A549 treated with AZD9567 at 1 μM for 4 hours (cell line): ENCODE results near the gene RASL10A. TPM values are rescaled to one million over a fixed set of nuclear protein-coding genes. Genes with fewer than 3 reads are reported as not detected.

Experiments used
- total RNA-seq: library from RNA; stranded (reverse); fragments of 200-300 nt; extraction: Qiagen RNA extraction; gene quantifications from 5 replicates; pipeline ENCODE4 v1.2.3, GENCODE V29; 2022; ENCODE audit not compliant: insufficient read depth

RASL10A gene, protein sequence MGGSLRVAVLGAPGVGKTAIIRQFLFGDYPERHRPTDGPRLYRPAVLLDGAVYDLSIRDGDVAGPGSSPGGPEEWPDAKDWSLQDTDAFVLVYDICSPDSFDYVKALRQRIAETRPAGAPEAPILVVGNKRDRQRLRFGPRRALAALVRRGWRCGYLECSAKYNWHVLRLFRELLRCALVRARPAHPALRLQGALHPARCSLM
- total RNA-seq, result 0.37 to 0.67 TPM (median 0.51 TPM) in 4 of 5 replicates, not detected in the other

GRCh38 chr22:29315286-29316140 is at the start of gene RASL10A:
RASL10A (minus strand) TSS chr22:29315697; CDS start chr22:29315246, 451 bp downstream.

DNA sequence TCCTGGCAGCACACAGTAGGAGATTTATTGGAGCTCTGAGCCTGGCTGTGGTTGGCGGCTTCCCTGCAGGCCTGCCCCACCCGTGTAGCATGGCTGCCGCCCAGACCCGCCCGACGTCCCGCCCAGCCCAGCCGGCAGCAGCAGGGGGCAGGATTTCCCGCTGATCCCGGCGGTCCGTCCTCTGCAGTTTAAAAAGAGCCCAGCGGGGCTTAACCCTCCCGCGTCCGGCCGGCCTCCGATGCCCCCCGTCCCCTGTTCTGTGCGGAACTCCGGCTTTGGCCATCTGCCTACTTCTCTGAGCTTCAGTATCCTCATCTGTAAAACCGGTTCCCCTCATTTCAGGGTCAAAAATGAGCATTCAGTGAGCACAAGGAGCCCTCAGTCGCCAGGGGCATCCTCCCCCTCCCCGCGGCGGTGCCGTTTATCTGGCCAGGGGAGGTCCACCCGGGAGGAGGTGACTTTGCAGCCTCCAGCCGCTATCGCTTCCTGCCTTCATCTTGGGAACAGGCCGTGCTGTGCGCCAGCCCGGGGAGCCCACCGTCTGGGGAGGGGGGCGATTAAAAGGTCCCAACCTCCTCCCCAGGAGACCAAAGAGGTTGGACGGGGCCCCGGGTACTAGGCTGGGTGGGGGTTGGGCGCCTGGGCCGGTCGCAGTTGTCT is 9.2 kb downstream of the RASL10A start, which contains the start of gene GAS2L1:
TSS of gene GAS2L1 (plus strand) at position 476 of the 660 bp plus-strand sequence. CDS start 1,456 bp downstream, outside the sequence.

GRCh38 chr22:29267858-29268510 is 47.5 kb downstream of the RASL10A start, which contains the start of the genes EWSR1 and RHBDD3:
EWSR1 (plus strand) TSS chr22:29268268; CDS start chr22:29268337, 69 bp downstream.
RHBDD3 (minus strand) TSS chr22:29267981; CDS start chr22:29265626, 2,355 bp downstream.

Other genes with a start within 250 kb of the RASL10A start
- gene KREMEN1, start 242.7 kb downstream of the RASL10A start, total RNA-seq, result 2.8 to 4.3 TPM (median 3.6 TPM) in 5 replicates
- gene EMID1, start 109.8 kb downstream of the RASL10A start, total RNA-seq, result 0.37 to 0.49 TPM (median 0.43 TPM) in 4 of 5 replicates, not detected in the other
- gene RHBDD3, start 47.7 kb downstream of the RASL10A start, total RNA-seq, result 16.2 to 27.3 TPM (median 26.5 TPM) in 5 replicates
- 206 to 240 TPM (median 219 TPM) in 5 replicates for gene EWSR1, start 47.4 kb downstream of the RASL10A start, total RNA-seq
- gene GAS2L1, start 9.0 kb downstream of the RASL10A start, total RNA-seq, result 22.6 to 37.8 TPM (median 32.6 TPM) in 5 replicates
- 25.1 to 32.8 TPM (median 27.3 TPM) in 5 replicates for gene AP1B1, start 72.9 kb upstream of the RASL10A start, total RNA-seq
- not detected in 5 replicates for gene RFPL1, start 122.9 kb upstream of the RASL10A start, total RNA-seq
- gene NEFH, start 164.5 kb upstream of the RASL10A start, total RNA-seq, result 0.09 to 0.12 TPM (median 0.10 TPM) in 4 of 5 replicates, not detected in the other
- 28.5 to 40.0 TPM (median 30.4 TPM) in 5 replicates for gene THOC5, start 238.1 kb upstream of the RASL10A start, total RNA-seq